GM18499 (cell line): ENCODE measurements around the gene IGF2BP1.
"Not testable (repeated sequence)": the region's sequence is repeated elsewhere in the genome, so short reads cannot be mapped to it uniquely, and the experiment has no call there.

ENCODE experiments used
- ATAC-seq: cut with Tn5 transposase; IDR thresholded peaks from one replicate; pipeline ENCODE4 v1.9.1; 2021; ENCODE audit warnings: moderate number of reproducible peaks; ENCODE audit not compliant: insufficient read depth, unreplicated experiment

Gene IGF2BP1

DNA sequence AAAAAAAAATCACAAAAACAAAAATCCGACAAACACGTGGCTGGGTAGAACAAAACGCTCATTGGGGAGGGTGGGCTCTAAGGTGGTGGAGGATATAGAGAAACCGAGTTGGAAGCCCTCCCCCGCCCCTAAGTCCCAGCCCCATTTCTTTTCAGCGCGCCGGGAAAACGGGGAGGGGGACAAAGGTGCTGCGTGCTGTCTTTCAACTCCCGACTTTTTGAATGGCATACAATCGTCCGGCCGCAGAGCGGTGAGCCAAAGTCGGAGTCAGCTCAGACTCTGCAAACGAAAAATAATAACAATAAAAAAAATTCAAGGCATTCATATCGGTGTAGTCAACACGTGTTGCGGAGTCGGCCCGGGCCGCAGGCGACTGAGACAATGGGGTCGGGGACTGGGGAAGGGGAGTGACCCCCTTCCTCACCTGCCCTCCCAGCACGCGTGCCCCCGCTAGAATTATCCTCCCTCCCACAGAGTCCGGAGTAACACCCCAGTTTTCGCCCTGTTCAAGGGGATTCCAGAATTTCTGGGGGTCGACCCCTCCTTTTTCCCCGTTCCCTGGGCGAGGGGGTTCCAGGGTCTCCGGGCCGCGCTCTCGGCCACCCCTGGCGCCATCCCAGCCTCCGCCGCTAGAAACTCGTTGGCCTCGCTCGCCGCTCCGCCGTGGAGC, 1.7 kb upstream of the IGF2BP1 start:
- ATAC-seq = no peak

DNA sequence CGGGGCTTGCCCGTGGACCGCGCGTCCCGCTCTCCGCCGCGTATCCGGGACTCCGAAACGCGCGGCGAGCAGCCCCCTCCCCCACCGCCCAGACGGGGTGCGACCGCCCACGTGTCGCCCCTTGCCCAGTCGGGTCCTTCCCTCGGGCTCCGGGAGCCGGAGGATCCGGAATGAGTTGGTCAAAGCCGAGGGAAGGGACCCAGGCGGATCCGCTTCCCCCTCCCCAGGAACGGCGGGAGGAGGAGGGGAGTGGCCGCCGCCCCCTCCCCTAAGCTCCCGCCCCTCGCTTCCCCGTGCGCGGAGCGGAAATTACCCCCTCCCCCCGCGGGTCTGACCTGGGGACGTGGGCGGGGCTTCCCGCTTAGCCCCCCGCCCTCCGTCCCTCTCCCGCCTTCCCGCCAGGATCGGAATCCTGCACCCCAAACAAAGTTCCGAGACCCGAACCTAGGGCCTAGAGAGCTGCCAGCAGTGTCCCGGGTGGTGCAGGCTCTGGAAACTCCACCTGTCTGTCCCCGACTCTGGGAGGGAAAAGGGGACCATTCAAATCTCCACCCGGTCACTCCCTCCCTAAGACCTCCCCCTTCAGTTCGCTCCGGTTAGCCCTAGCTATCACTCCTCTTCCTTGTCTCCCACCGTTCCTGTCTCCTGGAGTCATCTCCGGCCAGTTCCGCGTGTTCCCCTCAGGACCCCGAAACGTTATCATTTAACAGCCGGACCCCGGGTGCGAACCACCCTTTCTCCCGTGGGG, 1.0 kb upstream of the IGF2BP1 start:
- ATAC-seq = no peak

DNA sequence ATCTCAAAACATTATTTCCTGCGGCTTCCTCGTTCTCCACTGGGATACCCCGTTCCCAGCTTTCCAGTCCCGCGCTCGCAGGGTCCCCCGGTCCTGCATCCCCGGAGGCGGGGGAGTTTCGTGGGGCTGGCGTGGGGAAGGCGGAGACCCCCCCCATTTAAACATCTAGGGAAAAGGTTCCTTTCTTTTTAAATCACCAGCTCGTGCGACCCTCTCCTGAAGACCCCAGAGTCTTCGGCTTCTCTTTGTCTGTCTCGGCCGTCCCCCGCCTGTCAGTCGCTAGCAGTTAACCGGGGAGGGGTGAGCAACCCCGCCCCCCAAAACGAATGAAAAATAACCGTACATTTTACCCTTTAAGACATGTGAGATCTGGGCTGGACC, 473 bp upstream of the IGF2BP1 start:
- ATAC-seq = no peak

DNA sequence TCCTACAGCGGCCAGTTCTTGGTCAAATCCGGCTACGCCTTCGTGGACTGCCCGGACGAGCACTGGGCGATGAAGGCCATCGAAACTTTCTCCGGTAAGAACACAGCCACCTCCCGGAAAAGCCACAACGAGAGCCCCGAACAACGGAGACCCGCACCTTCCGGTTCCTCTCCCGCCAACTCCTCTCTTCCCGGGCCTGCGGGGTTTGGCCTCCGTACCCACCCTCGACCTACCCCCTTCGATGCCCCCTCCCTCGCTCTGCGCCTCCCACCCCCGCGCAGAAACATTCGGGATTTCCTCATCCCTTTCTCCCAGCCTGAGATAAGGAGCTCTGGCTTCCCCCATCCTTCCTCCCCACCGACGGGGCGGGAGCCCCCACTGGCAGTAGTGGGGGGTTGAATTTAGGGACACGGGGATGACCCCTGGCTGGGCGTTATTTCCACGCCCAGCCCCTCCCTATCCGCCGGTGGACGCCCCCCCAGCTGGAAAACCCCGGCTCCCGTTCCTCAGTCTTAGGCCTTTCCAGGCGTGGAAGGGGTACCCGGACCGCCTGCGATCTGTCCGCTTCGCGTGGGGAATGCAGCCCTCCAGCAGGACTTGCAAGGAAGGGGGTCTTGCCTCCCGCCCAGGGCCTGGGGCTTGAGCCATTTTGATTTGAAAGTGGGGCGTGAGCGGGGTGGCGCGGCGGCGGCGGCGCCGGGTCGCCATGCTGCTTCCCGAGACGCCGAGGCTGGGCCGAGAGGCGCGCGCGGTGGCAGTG, 822 bp downstream of the IGF2BP1 start:
- ATAC-seq = no peak

DNA sequence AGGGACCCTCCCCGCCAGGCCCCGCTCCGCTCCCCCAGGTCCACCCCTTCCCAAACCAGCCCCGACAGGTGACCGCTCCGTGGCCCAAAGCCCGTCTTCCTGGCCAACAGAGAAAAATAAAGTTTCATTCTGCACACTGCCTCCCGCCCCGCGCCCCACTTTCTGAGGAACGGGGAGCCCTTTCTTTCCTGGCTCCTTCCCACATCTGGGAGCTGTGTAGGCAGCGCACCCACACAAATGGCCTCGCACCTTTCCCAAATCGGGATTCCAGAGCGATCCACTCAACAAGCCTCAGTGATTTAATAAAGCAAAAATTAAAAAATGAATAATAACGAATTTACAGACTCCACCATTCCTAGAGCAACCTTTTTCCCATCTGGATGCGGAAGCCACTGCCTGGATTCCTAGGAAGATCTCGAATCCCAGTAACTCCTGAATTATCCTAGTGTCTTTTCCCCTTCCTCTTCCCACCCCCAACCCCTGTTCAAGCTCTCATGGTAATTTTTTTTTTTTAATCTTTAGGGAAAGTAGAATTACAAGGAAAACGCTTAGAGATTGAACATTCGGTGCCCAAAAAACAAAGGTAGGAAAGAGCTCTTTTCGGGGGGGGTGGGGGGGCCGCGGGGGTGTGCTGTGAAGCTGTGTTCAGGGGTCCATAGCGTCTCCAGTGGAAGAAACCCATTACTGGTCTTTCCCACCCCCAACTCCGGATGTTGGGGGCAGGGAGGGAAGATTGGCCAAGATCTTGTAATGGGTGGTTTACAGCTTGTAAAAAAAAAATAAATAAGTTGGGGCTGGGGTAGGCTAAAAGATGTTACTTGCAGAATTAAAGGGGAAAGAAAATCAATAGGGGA, 1.6 kb downstream of the IGF2BP1 start:
- ATAC-seq = no peak

DNA sequence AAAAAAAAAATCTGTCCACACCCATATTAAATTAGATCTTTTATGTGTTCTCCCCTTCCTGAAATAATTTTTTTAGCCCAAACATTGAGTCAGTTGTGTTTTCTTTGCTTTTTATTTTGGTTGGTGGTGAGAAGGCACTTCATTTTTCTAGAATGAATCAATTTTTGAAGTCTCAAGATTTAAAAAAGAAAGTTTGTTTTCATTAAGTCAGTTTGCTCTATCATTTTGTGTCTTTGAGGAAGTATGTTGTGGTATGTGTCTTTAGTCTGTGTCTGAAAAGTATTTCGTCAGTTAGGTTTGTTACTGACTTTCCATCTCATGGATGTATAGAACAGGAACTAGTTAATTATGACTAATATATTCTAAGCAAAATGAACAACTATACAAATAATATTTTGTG, 3.8 kb downstream of the IGF2BP1 start:
- no peak for ATAC-seq

DNA sequence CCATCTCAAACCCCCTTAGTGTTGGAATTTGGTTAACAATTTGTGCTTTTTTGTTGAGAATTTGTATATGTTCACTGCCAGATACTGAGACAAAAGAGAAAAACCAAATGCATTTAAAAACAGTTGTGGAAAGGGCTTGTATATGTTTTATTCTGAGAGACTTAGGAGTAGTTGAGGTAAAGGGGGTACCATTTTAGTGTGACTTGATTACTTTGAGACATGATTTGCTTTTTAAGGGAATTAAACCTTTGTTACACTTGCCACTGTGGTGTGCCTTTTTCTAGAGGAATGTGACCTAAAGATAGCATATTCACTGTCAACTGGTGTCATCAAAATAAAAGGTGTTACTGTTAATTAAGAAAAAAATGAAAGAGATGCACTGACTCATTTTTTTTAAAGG, 4.5 kb downstream of the IGF2BP1 start:
- ATAC-seq = no peak

DNA sequence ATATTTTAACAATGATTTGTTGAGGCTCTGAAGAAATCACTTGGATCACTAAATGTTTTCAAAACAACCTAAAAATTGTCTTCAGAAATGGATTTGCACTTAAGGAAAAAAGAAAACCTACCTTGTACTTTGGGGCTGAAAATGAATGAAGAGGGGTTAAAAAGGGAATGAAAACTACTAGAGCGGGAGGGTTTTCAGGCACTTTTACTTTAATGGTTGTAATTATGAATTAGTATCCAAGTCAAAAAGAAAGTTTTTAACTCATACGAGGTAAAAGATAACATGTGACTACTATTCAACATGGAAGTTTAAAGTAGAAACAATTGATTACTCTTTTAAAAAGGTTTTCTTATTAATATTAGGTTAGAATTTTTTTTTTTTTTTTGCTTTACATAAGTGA, 5.1 kb downstream of the IGF2BP1 start:
- ATAC-seq = no peak

DNA sequence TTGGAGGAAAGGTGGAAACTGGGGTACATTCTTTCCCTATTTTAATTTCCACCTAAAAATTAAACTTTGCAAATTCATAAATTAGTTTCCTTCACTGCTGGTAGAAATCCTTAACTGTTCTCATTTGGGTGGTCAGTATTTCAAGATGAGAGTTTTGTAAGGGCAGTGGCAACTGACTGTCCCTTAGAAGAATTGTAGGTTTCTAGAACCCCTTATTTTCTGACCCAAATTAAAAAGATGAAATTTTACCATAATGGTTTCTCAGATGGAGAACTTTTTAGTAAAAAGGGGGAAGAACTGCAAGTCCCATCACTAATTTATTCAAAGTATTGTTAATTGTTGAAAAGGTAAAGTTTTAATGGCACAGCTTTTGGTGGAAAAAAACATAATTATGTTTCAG, 5.6 kb downstream of the IGF2BP1 start:
- no peak for ATAC-seq

DNA sequence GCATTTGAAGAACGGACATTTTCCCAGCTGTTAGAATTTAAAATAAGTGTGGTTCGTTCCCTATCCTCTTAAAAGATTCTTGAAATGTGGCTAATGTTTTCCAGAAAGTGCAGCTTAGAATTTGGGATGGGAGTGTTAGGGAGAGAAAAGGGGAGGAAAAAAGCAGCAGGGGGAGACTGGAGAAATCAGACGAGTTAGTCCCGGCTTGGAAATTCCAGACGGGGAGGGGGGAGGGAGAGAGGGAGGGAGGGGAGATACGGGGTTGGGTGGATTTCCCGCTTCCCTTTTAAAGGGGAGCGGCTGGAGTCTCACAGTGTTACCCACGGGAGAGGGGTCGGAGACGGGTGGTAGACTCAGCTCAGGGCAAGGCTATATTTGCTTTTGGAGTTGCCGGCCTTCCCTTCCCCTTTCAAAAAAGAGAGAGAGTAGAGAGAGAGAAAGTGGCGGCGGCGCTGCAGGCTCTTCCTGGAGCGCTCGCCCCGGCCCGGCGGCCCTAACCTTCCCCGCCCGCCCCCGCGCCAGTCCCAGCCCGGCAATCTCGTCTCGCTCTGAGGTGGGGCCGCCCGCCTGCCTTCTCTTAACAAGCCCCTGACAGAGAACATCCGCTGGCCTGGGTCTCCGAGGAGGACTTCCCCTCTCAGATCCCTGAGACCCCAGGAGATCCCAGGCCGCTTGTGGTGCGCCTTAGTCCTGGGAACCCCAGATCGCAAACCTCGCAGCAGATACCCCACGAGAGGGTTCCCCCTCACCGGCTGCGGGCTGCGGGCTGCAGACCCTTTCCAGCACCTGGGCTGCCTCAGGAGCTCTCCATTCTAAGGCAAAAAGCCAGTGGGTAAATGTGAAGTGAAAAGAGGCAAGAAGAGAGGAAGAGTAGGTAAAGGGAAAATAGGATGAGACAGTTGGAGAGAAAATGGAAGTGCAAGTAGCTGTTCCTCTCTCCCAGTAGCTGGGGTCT, 6.6 kb downstream of the IGF2BP1 start:
- no peak for ATAC-seq

DNA sequence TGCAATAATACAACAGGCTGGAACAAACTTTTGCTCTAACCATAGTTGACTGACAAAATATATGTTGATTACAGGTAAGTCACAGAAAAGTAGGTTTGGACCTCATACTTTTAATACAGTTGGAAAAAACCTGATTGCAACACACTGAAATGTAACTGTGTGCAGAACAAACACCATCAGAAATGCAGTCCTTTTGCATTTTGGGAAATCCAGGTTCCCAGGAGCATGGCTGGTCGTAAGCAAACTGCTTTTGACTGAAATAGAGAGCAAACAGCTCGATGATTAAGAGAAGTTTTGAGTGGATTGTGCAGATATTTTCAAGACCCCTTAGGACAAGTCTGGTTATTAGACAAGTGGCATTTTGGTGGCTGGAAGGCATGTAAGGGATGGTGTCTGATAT, 8.0 kb downstream of the IGF2BP1 start:
- no peak for ATAC-seq

DNA sequence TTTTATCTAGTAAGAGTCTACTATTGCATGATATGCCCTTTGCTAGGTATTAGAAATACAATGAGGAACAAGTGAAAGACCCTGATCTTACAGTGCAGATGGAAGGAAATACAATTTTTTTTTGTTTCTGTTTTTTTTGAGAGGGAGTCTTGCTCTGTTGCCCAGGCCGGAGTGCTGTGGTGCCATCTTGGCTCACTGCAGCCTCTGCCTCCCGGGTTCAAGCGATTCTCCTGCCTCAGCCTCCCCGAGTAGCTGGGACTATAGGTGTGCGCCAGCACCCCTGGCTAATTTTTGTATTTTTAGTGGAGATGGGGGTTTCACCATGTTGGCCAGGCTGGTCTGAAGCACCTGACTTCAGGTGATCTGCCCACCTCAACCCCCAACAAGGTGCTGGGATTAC, 11.7 kb downstream of the IGF2BP1 start:
- not testable (repeated sequence) for ATAC-seq

DNA sequence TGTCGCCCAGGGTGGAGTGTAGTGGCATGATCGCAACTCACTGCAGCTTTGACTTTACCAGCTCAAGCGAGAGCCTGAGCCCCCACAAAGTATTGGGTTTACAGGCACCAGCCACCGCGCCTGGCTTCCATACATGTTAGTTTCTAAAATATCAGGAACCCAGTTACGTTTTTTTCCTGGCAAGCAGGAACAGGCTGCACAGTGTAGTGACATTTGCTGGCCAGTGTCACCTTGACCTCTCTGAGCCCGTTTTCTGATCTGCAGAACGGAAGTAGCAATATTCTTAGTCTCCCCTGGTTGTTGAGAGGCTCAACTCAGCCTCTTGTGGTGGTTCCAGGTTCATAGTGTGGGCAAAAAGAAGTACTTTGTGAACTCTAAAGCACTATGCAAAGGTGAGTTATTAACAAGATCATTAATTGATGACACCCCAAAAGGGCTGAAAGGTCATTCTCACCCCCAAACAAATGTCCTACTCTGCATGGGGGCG, 15.6 kb downstream of the IGF2BP1 start:
- ATAC-seq = no peak

DNA sequence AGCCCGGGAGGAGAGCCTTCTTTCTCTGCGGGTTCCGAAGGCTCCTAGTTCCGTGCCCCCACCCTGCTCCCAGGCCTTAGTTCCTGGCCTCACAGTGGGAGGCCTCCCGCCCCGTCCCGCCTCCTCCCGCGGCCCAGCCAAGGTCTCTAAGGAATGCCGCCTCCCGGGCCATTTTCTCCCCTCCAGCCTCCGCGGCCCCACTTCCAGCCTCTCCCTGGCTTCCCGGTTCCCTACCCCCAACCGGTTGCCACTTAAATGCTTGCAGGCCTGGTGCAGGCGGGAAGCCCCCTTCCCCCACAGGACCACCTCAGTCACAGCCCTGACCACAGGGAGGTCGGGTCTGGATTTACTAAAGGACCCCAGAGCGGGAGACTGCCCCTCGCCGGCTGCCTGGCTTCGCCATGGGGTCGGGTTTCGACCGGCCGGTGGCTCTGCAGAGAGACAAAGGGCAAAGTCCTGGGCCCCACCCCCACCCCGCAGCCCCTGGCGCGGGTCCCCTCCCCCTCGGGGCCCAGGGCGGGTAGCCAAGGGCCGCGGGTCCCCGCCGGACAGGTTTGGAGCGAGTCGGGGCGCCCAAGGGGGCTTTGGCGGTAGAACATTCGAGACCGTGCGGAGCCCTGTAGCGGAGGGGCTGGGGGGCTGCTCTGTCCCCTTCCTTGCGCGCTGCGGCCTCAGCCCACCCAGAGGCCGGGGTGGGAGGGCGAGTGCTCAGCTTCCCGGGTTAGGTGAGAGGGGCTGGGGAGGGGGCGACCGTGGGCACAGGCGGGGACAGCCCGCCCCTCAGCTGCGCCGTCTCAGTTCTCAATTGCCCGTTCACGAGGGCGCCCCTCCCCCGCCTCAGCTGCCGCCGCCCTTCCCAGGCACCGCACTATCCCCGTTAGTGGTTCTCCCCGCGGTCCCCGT, 16.4 kb downstream of the IGF2BP1 start:
- no peak for ATAC-seq

DNA sequence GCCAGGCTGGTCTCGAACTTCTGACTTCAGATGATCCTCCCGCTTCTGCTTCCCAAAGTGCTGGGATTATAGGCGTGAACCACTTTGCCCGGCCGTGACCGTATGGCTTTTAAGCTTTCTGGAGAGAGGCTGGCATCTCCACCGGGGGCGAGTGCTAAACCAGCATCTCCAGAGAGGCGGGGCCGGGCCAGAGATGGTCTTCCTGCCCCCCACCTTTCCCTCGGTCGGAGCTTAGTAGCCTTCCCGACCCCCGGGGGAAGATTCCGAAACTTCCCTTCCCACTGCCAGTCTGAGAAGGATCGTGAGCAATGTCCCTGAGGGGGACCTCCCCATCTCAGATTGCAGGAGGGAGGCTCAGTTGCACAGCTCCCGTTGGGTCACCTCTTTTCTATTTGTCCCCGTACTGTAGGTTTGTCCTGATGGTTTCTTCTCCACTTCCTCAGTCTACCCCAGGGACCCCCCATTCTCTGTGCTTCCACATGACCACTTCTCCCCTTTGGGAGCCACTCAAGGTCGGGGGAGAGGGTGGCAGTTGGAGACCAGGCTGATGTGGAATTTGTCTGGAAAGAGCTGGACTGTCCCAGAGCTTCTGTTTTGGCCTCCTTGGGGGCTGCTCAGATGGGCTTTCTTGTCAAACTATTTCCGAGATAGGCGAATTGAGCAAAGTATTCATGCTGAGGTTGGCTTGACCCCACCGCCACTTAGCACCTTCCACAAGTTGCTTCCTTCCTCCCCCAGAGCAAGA, 18.2 kb downstream of the IGF2BP1 start:
- ATAC-seq = no peak

DNA sequence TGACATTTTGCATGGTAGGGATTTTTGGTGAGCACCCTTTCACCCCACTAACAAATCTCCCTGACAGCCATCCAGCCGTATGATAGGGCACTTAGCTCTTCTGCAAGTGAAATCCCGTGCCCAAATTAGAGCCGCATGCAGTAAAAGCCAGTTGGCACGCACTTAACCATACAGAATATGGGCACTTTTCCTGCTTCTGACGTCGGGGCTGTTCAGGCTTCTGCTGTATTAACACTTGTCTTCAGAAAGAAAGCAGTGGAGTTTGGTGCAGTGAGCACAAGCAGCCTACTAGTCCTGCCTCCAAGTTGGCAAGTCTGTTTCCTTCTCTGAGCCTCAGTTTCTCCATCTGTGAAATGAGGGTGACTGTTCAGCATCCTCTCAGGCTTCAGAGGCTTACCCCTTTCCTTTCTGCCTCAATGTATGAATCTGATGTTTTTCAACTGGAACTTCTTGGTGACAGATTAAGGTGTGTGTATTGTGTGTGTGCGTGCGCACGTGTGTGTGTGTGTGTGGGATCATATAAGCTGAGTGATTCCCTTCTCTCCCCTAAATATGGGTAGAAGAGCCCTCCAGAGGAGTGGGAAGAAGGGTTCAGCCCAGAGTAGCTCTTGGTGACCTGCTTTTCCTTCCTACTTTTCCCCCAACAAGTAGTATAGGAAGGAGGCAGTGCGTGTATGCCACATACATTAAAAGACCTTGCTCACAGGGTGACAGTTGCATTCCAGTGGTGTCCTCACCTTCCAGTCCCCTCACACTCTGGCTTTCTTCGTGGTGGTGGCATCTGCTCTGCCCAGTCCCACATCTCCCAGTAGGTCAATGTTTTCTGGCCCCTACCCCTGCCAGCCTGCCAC, 19.0 kb downstream of the IGF2BP1 start:
- no peak for ATAC-seq
